Muscle layer of colon (tissue), 2 donors: ENCODE results near the gene MAP4K4.
"Not testable (repeated sequence)": the region's sequence is repeated elsewhere in the genome, so short reads cannot be mapped to it uniquely, and the experiment has no call there.

Experiments used
- H3K27ac ChIP-seq: one replicate; pipeline ENCODE4 v1.7.0; 2013; ENCODE audit warnings: low read depth, mild to moderate bottlenecking, low read length, moderate library complexity
- H3K27me3 ChIP-seq, 2 donors: one replicate each; pipeline ENCODE4 v1.7.0; 2013; ENCODE audit warnings: low read length in 2 of 2, mild to moderate bottlenecking in 2 of 2; ENCODE audit not compliant: insufficient read depth in 2 of 2, control insufficient read depth in 1 of 2
- H3K36me3 ChIP-seq: one replicate; pipeline ENCODE4 v1.7.0; 2013; ENCODE audit warnings: mild to moderate bottlenecking, low read length; ENCODE audit not compliant: insufficient read depth
- H3K4me1 ChIP-seq: one replicate; pipeline ENCODE4 v1.7.0; 2013; ENCODE audit warnings: mild to moderate bottlenecking, low read length; ENCODE audit not compliant: insufficient read depth
- H3K4me3 ChIP-seq, 2 donors: one replicate each; pipeline ENCODE4 v1.7.0; 2013; ENCODE audit warnings: low read length in 2 of 2, low read depth in 1 of 2, mild to moderate bottlenecking in 1 of 2, moderate library complexity in 1 of 2
- H3K9ac ChIP-seq: one replicate; pipeline ENCODE4 v1.7.0; 2013; ENCODE audit warnings: low read length
- H3K9me3 ChIP-seq: one replicate; pipeline ENCODE4 v1.7.0; 2013; ENCODE audit warnings: mild to moderate bottlenecking, low read length
- donor health status: abdominal sarcoma.
- donor health status: Adenocarcinoma of cecum.

Gene MAP4K4

DNA sequence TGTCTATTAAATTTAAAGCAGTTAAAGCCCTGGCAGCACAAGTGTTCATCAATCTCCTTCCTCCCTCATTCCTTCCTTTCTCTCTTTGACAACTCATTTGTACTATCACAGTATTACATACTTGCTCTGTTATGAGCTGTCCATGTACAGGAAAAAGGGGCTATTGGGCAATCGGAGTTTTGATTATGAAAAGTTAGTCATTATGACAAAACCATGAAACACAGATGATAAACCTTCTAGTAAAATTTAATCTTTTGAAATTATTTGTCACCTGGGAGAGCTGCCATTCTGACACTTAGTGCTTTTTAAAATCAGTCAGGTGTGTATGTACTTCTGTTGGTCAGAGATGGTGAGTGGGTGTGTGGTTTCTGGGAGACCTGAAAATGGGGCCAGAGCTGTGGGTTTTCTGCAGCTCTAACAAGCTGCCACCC, 39.4 kb downstream of the MAP4K4 start:
- Histone ChIP-seq H3K4me3 (no peak overlapping the region), H3K27ac (peak overlapping the region; percentile 14), H3K9ac (no peak overlapping the region)

DNA sequence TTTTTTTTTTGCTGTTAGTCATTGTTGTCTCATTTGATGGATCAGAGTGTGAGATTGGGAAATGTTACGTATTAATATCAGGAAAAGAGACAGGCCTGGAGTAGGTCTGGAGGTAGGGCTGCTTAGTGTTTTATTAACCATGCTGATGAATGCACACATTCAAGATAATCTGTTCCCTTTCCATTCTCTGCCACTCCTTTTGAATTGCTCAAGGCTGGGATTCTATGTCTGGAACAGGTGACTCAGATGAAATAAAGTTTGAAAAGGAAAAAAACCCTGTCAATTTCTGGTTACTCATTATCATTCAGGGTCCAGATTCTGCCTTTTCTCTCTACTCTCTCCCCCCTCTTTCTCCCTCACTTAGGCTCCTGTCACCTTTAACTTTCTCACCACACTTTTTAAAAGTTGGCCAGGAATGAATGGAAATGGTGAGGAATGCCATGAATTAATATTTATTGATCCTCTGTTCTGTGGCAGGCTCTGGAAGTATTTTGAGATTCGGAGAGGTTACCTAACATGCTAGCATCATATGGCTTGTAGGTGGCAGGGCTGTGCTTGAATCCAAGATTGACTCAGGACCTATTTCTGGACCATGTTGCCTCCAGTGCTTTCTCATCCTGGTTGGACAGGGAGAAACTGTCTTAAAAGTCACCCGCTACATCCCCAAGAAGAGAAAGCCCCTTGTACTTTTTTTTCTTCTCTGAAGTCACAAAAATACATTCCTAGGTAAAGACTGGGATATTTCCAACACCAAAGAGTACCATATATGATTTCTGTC, 40.2 kb downstream of the MAP4K4 start:
- no peak overlapping the region for H3K4me3 ChIP-seq
- no peaks in the 10 kb centered on the region for H3K36me3 ChIP-seq
- H3K9me3 ChIP-seq, result no peaks in the 10 kb centered on the region
- H3K27me3 ChIP-seq, result no peaks in the 10 kb centered on the region
- no peak overlapping the region for H3K9ac ChIP-seq
- H3K4me1 ChIP-seq, result peaks cover 69% of the 10 kb centered on the region
- H3K27ac ChIP-seq, result no peak overlapping the region

More for the DNA sequence above, 39.4 kb downstream of the MAP4K4 start:
- no peaks in the 10 kb centered on the region for H3K36me3 ChIP-seq
- no peaks in the 10 kb centered on the region for H3K9me3 ChIP-seq
- no peaks in the 10 kb centered on the region for H3K27me3 ChIP-seq
- peaks cover 61% of the 10 kb centered on the region for H3K4me1 ChIP-seq

DNA sequence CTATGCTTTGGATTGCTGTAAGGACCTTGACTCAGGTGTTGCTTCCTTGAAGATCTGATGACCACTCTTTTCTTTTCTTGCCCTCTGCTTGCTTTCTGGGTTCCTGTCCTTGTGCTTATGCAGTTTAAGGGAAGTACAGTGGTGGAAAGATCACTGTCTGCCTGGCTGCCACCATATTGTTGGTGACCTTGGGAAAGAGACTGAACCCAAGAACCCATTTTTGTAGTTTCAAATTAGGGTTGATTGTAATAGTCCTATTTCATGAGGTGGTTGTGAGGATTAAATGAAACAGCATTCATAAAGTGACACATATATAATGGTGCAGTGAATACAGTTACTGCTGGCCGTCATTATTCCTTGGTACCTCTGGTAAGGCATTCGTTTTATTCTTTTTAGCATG, 41.1 kb downstream of the MAP4K4 start:
- Histone ChIP-seq H3K9me3 (no peaks in the 10 kb centered on the region), H3K4me3 (no peak overlapping the region), H3K9ac (no peak overlapping the region), H3K36me3 (no peaks in the 10 kb centered on the region), H3K27ac (no peak overlapping the region), H3K27me3 (no peaks in the 10 kb centered on the region), H3K4me1 (peaks cover 65% of the 10 kb centered on the region)

DNA sequence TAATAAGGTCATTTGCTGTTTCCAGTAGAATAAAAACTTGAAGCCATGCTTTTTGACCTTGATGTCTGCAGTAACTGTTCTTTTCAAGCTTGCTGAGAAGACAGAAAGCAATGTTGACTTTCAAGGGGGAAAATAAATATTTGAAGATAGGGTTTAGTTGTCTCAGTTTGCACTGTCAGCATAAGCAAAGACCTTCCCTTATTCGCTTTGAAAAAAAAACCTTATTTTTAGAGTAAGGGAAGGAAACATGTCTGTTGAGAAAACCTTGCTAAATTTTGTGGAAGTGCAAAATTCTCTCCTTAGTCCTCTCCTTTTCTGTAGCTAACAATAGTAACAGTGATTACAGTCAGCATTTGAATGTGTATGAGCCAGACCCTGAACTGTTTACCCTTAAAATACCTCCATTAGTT, 43.1 kb downstream of the MAP4K4 start:
- H3K27me3 ChIP-seq, result no peaks in the 10 kb centered on the region
- H3K27ac ChIP-seq, result no peak overlapping the region
- no peaks in the 10 kb centered on the region for H3K36me3 ChIP-seq
- H3K4me3 ChIP-seq, result no peak overlapping the region
- no peaks in the 10 kb centered on the region for H3K9me3 ChIP-seq
- H3K4me1 ChIP-seq, result peaks cover 52% of the 10 kb centered on the region
- H3K9ac ChIP-seq, result no peak overlapping the region

- Histone ChIP-seq H3K27ac (peak overlapping the region; percentile 27), H3K27me3 (no peaks in the 10 kb centered on the region), H3K9me3 (no peaks in the 10 kb centered on the region), H3K36me3 (no peaks in the 10 kb centered on the region), H3K4me3 (peak overlapping the region in 1 of 2 donors; percentile 1), H3K4me1 (peaks cover 52% of the 10 kb centered on the region), H3K9ac (no peak overlapping the region)
These were observed 44.4 kb downstream of the MAP4K4 start for GRCh38 chr2:101741775-101742520.

DNA sequence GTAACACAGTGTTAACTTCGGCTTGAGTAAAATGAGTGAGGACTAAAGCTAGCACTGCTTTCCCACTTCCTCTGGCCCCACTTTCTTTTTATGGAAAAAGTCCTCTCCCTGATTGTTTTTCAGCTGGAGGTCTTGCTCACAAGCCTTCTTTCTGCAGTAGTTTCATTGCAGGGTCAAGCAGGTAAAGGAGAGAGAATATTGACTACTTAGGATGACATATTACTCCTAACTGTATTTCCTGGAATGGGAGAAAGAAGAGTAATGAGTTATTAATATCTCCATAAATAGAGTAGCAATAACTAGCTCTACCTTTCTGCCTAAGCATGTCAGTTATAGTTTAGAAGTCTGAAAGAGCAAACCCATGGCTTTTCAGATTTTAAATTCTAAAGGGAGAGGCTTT, 45.0 kb downstream of the MAP4K4 start:
- Histone ChIP-seq H3K4me1 (peaks cover 53% of the 10 kb centered on the region), H3K27ac (no peak overlapping the region), H3K36me3 (no peaks in the 10 kb centered on the region), H3K4me3 (no peak overlapping the region), H3K9me3 (no peaks in the 10 kb centered on the region), H3K27me3 (no peaks in the 10 kb centered on the region), H3K9ac (no peak overlapping the region)

GRCh38 chr2:101743288-101743687, 45.8 kb downstream of the MAP4K4 start:
- Histone ChIP-seq H3K27me3 (no peaks in the 10 kb centered on the region), H3K9ac (no peak overlapping the region), H3K27ac (no peak overlapping the region), H3K4me1 (peaks cover 54% of the 10 kb centered on the region), H3K36me3 (no peaks in the 10 kb centered on the region), H3K9me3 (no peaks in the 10 kb centered on the region), H3K4me3 (no peak overlapping the region)

DNA sequence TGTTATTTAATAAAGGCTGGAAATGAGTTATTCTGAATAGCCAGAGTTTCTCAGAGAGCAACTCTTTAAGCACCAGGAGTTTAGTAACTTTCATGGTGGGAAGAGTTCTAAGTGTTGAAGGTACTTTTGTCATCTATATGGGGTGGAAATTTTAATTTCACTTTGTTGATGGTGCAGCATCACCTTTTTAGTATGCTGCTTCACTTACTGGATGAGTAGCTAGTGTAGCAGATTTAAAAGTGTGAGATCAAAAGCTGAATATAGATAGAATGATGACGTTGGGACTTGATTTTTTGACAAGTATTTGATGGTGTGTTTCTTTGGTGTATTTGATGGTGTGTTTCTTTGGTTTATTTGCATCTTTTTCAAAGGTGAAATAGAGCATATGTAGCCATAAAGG, 47.3 kb downstream of the MAP4K4 start:
- H3K27me3 ChIP-seq, result no peaks in the 10 kb centered on the region
- no peaks in the 10 kb centered on the region for H3K36me3 ChIP-seq
- H3K9ac ChIP-seq, result no peak overlapping the region
- H3K27ac ChIP-seq, result no peak overlapping the region
- H3K4me3 ChIP-seq, result no peak overlapping the region
- H3K9me3 ChIP-seq, result no peaks in the 10 kb centered on the region
- peaks cover 55% of the 10 kb centered on the region for H3K4me1 ChIP-seq

GRCh38 chr2:101745711-101746694, 48.5 kb downstream of the MAP4K4 start:
- H3K27ac ChIP-seq, result no peak overlapping the region
- peaks cover 51% of the 10 kb centered on the region for H3K4me1 ChIP-seq
- H3K9ac ChIP-seq, result no peak overlapping the region

DNA sequence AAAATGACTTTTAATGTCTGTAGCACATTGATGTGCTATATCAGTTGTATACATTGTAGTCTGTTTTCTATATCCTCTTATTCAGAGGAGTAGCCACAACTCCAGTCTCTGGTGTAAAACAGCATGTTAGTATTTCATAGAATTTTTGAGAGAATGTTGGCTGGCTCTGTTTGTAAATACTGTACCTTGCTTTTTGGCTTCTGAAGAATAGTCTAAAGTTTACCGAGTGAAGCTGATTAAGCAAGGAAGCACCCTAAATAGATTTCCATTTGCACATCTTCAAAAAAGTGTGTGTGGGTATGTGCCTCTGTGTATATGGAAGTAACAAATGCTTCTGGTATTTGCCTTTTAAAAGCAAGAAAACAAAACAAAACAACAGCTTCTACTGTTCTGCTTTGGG, 50.5 kb downstream of the MAP4K4 start:
- Histone ChIP-seq H3K27me3 (no peaks in the 10 kb centered on the region), H3K4me3 (no peak overlapping the region), H3K9ac (no peak overlapping the region), H3K9me3 (no peaks in the 10 kb centered on the region), H3K36me3 (no peaks in the 10 kb centered on the region), H3K4me1 (peaks cover 55% of the 10 kb centered on the region), H3K27ac (no peak overlapping the region)

More at GRCh38 chr2:101745711-101746694, 48.5 kb downstream of the MAP4K4 start:
- Histone ChIP-seq H3K36me3 (no peaks in the 10 kb centered on the region), H3K27me3 (no peaks in the 10 kb centered on the region), H3K4me3 (no peak overlapping the region), H3K9me3 (no peaks in the 10 kb centered on the region)

GRCh38 chr2:101748462-101748861, 51.0 kb downstream of the MAP4K4 start:
- not testable (repeated sequence) for H3K9ac ChIP-seq, H3K9me3 ChIP-seq, H3K27me3 ChIP-seq, H3K27ac ChIP-seq, H3K36me3 ChIP-seq, H3K4me3 ChIP-seq
- peaks cover 56% of the 10 kb centered on the region for H3K4me1 ChIP-seq
